ENCODE data around the gene CCDC24. TPM values are rescaled to one million over a fixed set of nuclear protein-coding genes. Genes with fewer than 3 reads are reported as not detected.

The CCDC24 gene
- total RNA-seq, 1 experiment from 2014 or later, result 5.2 TPM

DNA sequence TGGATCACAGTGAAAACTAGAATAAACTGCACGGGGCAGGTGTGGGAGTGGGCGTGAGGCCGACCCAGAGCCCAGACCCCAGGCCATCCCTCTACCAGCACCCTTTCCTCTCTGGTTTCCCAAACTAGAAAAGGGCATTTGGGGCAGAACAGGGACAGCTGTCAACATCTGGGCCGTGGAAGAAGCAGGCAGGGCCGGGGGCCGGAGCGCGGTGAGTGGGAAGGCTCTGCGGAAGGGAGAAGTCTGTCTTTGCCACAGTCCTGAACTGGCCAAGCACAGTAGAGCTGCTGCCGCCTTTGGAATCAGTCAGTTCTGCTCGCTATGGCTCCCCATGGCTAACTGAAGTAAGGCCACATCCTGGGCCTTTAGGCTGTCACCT is 6.6 kb downstream of the CCDC24 start:
- H3K27me3 ChIP-seq (replicated peaks; ENCODE audit: control insufficient read depth, insufficient read depth, low read length), result no peaks in the 10 kb centered on the region
- BruUV-seq (replicated peaks), result no TSS peak
- H3K4me1 ChIP-seq, result no peaks in the 10 kb centered on the region
- H3K36me3 ChIP-seq (ENCODE audit: control insufficient read depth, insufficient read depth, low read length), result no peaks in the 10 kb centered on the region
- intact Hi-C loops (cut with micrococcal nuclease; ENCODE audit: unreplicated experiment), result no loop called here
- H3K27ac Mint-ChIP-seq (ENCODE audit: unreplicated experiment), result no peak overlapping the region
- no peaks in the 10 kb centered on the region for H3K9me3 ChIP-seq
- no peak for DNase-seq
- peaks cover 27% of the 10 kb centered on the region for H3K36me3 Mint-ChIP-seq (ENCODE audit: insufficient read depth, unreplicated experiment)
- TF ChIP-seq CTCF (IDR thresholded peaks at IDR 0.05; ENCODE audit: insufficient read depth in 1 of 2, low read depth in 1 of 2, low read length in 1 of 2, severe bottlenecking in 1 of 2, unreplicated experiment in 1 of 2), result no peak
- no peak overlapping the region for H3K4me3 Mint-ChIP-seq (ENCODE audit: unreplicated experiment)
- no peaks in the 10 kb centered on the region for H3K9me3 Mint-ChIP-seq (ENCODE audit: unreplicated experiment)
- H3K4me1 Mint-ChIP-seq (ENCODE audit: low read depth, unreplicated experiment), result no peaks in the 10 kb centered on the region
- ChIA-PET CTCF (no interaction called here), POLR2A (no interaction called here)
- H3K4me3 ChIP-seq (ENCODE audit: low read depth, low read length), result no peak overlapping the region
- no peaks in the 10 kb centered on the region for H3K27me3 Mint-ChIP-seq (ENCODE audit: insufficient read depth, unreplicated experiment)

DNA sequence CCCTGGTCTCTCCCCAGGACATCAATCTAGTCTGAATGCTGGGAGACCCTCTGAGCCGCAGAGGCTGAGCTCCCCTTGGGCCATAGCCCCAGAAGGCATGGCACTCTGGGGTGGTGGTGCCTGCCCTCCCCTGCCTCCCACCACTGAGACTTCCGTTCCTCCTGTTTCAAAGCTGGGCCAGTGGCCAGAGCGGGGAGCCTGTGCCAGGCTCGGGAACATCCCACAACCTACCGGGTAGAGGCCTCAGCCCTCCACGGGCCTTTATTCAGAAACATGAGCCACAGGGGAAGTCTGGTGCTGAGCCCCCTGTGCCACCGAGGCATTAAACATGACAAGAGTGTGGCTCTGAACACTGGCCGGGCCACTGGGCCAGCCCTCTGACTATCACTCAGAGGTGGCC is 8.1 kb downstream of the CCDC24 start:
- H3K4me1 Mint-ChIP-seq (ENCODE audit: low read depth, unreplicated experiment), result no peaks in the 10 kb centered on the region
- peaks cover 24% of the 10 kb centered on the region for H3K36me3 Mint-ChIP-seq (ENCODE audit: insufficient read depth, unreplicated experiment)
- no peak for TF ChIP-seq CTCF (IDR thresholded peaks at IDR 0.05; ENCODE audit: insufficient read depth in 1 of 2, low read depth in 1 of 2, low read length in 1 of 2, severe bottlenecking in 1 of 2, unreplicated experiment in 1 of 2)
- no peak overlapping the region for H3K4me3 Mint-ChIP-seq (ENCODE audit: unreplicated experiment)
- H3K4me1 ChIP-seq, result no peaks in the 10 kb centered on the region
- intact Hi-C loops (cut with micrococcal nuclease; ENCODE audit: unreplicated experiment), result no loop called here
- no peaks in the 10 kb centered on the region for H3K36me3 ChIP-seq (ENCODE audit: control insufficient read depth, insufficient read depth, low read length)
- ChIA-PET CTCF (no interaction called here), POLR2A (no interaction called here)
- no peak for DNase-seq
- no peaks in the 10 kb centered on the region for H3K27me3 ChIP-seq (replicated peaks; ENCODE audit: control insufficient read depth, insufficient read depth, low read length)
- no peak overlapping the region for H3K27ac Mint-ChIP-seq (ENCODE audit: unreplicated experiment)
- H3K9me3 ChIP-seq, result no peaks in the 10 kb centered on the region
- no peaks in the 10 kb centered on the region for H3K27me3 Mint-ChIP-seq (ENCODE audit: insufficient read depth, unreplicated experiment)
- no peaks in the 10 kb centered on the region for H3K9me3 Mint-ChIP-seq (ENCODE audit: unreplicated experiment)
- no TSS peak for BruUV-seq (replicated peaks)
- H3K4me3 ChIP-seq (ENCODE audit: low read depth, low read length), result no peak overlapping the region

DNA sequence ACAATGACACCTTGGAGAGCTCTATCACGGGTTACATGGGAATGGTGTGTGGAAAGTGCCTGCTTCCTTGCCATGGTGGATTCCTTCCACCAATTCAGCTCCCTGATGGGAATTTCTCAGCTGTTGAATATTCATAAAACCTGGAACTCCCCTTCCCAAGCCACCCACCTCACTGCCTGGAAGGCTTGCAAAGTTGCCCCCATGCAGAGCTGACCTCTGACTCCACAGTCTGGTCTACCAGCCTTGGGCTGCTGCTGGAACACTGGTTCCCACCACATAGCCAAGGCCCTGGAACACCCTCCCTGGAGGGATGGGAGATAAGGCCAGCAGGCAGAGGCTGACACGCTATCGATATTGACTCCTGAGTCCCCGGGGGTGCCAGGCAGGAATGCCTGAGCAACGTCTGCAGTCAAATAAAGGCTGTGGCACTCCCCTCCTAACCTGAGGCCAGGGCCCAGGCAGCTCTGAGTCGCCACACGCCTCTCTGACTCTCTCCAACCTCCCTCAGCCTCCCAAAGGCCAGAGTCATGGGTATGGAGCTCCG is 8.8 kb downstream of the CCDC24 start:
- Histone ChIP-seq H3K9me3 (no peaks in the 10 kb centered on the region), H3K36me3 (ENCODE audit: control insufficient read depth, insufficient read depth, low read length) (no peaks in the 10 kb centered on the region), H3K4me1 (no peaks in the 10 kb centered on the region), H3K27me3 (replicated peaks; ENCODE audit: control insufficient read depth, insufficient read depth, low read length) (no peaks in the 10 kb centered on the region), H3K4me3 (ENCODE audit: low read depth, low read length) (no peak overlapping the region)
- intact Hi-C loops (cut with micrococcal nuclease; ENCODE audit: unreplicated experiment), result no loop called here
- no peak for DNase-seq
- no peaks in the 10 kb centered on the region for H3K9me3 Mint-ChIP-seq (ENCODE audit: unreplicated experiment)
- no peak overlapping the region for H3K4me3 Mint-ChIP-seq (ENCODE audit: unreplicated experiment)
- H3K27ac Mint-ChIP-seq (ENCODE audit: unreplicated experiment), result no peak overlapping the region
- BruUV-seq (replicated peaks), result no TSS peak
- TF ChIP-seq CTCF (IDR thresholded peaks at IDR 0.05; ENCODE audit: insufficient read depth in 1 of 2, low read depth in 1 of 2, low read length in 1 of 2, severe bottlenecking in 1 of 2, unreplicated experiment in 1 of 2), result no peak
- CTCF ChIA-PET, result no interaction called here
- no peaks in the 10 kb centered on the region for H3K4me1 Mint-ChIP-seq (ENCODE audit: low read depth, unreplicated experiment)
- H3K27me3 Mint-ChIP-seq (ENCODE audit: insufficient read depth, unreplicated experiment), result no peaks in the 10 kb centered on the region
- peaks cover 31% of the 10 kb centered on the region for H3K36me3 Mint-ChIP-seq (ENCODE audit: insufficient read depth, unreplicated experiment)
- POLR2A ChIA-PET, result no interaction called here

Measured in Caco-2 (cell line).